Right lobe of liver (tissue), 4 donors: ENCODE data around the gene THTPA.

Experiments used
- POLR2A ChIP-seq: fragments of 450-650 bp; IDR thresholded peaks from one replicate; pipeline ENCODE4 v1.6.1; 2017; ENCODE audit warnings: antibody characterized with exemption, mild to moderate bottlenecking
- TF ChIP-seq, protein P1 (sequence below), 4 donors: fragments of 200-600 bp in 3 of 4; fragments of 450-650 bp in 1 of 4; IDR thresholded peaks; one replicate each; pipeline versions ENCODE4 v1.5.1 to v1.8.0; 2016 to 2022; ENCODE audit warnings: antibody characterized with exemption in 4 of 4, mild to moderate bottlenecking in 2 of 4
- donor health status: DM: no; HTN: no; CAD: no.
- donor health status: DM: no; HTN: no; CAD: no.
- donor health status: DM: no; HTN: yes; CAD: no.

DNA sequence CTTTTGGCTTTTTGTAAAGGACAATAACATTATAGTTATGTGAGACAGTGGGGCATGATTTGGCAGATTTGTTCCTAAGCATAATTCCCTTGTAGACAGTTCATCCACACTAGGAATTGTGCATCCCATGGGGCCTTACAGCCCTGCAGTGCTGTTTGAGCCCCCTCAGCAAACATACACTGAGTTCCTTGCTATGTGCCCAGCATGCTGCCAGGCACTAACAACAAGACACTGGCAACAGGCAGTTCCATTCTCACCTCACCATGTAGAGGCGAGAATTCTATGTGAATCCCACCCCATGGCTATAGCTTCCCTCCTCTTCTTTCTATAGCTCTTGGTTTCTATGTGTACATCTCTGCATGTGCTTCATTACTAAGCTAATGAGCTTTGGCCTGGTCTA lies 1.9 kb downstream of the THTPA start:
- TF ChIP-seq POLR2A: no peak
- TF ChIP-seq, protein P1, sequence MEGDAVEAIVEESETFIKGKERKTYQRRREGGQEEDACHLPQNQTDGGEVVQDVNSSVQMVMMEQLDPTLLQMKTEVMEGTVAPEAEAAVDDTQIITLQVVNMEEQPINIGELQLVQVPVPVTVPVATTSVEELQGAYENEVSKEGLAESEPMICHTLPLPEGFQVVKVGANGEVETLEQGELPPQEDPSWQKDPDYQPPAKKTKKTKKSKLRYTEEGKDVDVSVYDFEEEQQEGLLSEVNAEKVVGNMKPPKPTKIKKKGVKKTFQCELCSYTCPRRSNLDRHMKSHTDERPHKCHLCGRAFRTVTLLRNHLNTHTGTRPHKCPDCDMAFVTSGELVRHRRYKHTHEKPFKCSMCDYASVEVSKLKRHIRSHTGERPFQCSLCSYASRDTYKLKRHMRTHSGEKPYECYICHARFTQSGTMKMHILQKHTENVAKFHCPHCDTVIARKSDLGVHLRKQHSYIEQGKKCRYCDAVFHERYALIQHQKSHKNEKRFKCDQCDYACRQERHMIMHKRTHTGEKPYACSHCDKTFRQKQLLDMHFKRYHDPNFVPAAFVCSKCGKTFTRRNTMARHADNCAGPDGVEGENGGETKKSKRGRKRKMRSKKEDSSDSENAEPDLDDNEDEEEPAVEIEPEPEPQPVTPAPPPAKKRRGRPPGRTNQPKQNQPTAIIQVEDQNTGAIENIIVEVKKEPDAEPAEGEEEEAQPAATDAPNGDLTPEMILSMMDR (IDR thresholded peaks at IDR 0.05): no peak
